K562 (cell line): ENCODE data around the gene BMPER. TPM values are rescaled to one million over a fixed set of nuclear protein-coding genes. Genes with fewer than 3 reads are reported as not detected.

Experiments
- ATAC-seq: fragments of 200-7000 bp; cut with Tn5 transposase; 3 replicates; pipeline ENCODE4 v1.9.1; 2020; ENCODE audit warnings: moderate library complexity
- Bru-seq: library from RNA; stranded (reverse); fragments of 400-500 nt; gene quantifications from one replicate; lab custom pipeline; 2021; lab: Mats Ljungman, UMichigan
- BruChase-seq, 2 experiments: library from RNA; stranded (reverse); fragments of 400-500 nt; gene quantifications; one replicate each; lab custom pipeline; 2021; lab: Mats Ljungman, UMichigan
- BruUV-seq: library from RNA; stranded (reverse); fragments of 400-500 nt; replicated peaks from 2 replicates; lab custom pipeline; 2021; lab: Mats Ljungman, UMichigan
- CTCF ChIA-PET: fragments of 300-600 bp; formaldehyde crosslinking; extraction: SDS; loops from one replicate; lab custom pipeline; 2021; ENCODE audit warnings: low intra/inter-chr PET ratio; lab: Yijun Ruan, JAX
- POLR2A ChIA-PET: fragments of 300-600, 350-650 bp; sonication (Branson Sonifier 250); formaldehyde crosslinking; extraction: SDS; loops from one replicate; lab custom pipeline; 2021; ENCODE audit warnings: antibody characterized with exemption, inconsistent platforms; lab: Yijun Ruan, JAX
- DNase-seq, 4 experiments: peaks; one replicate each; pipeline versions ENCODE4 v3.0.0 to v3.0.0-alpha.2; 2011 to 2018; ENCODE audit warnings: low spot score in 3 of 4, mixed read lengths in 3 of 4; ENCODE audit errors: extremely low read depth in 1 of 4
- FAIRE-seq: peaks from 2 replicates; lab custom pipeline; 2011; peaks lifted over from hg19 to GRCh38; lab: Jason Lieb, UNC
- H2AFZ ChIP-seq: 2 replicates; pipeline ENCODE4 v1.6.0; 2011; ENCODE audit warnings: low read depth, low read length, control low read depth, inconsistent platforms
- H3K27ac ChIP-seq: fragments of 200-600 bp; 3 replicates; pipeline ENCODE4 v1.8.0; 2011; ENCODE audit warnings: low read depth, mild to moderate bottlenecking, control low read depth, inconsistent platforms, low read length, moderate library complexity, mixed read lengths; ENCODE audit errors: extremely low read depth
- H3K27me3 ChIP-seq, 2 experiments: fragments of 300-600 bp in 1 of 2; 2 replicates in 1 of 2; 3 replicates in 1 of 2; pipeline versions ENCODE4 v1.6.0 to v1.8.0; 2011; ENCODE audit warnings: inconsistent platforms in 2 of 2, low read length in 2 of 2, mild to moderate bottlenecking in 1 of 2, mixed read lengths in 1 of 2, moderate library complexity in 1 of 2; ENCODE audit not compliant: control insufficient read depth in 2 of 2, insufficient read depth in 2 of 2
- H3K36me3 ChIP-seq: fragments of 300-600 bp; 3 replicates; pipeline ENCODE4 v1.8.0; 2011; ENCODE audit warnings: mild to moderate bottlenecking, low read length, inconsistent platforms; ENCODE audit not compliant: control insufficient read depth, insufficient read depth
- H3K4me1 ChIP-seq, 2 experiments: fragments of 200-600 bp in 1 of 2; replicated peaks in 1 of 2; 2 replicates in 1 of 2; 3 replicates in 1 of 2; pipeline versions ENCODE4 v1.5.1 to v1.8.0; 2011; ENCODE audit warnings: inconsistent platforms in 2 of 2, low read length in 2 of 2, mild to moderate bottlenecking in 1 of 2, mixed read lengths in 1 of 2, moderate library complexity in 1 of 2; ENCODE audit not compliant: control insufficient read depth in 2 of 2, insufficient read depth in 2 of 2
- H3K4me2 ChIP-seq: 2 replicates; pipeline ENCODE4 v1.6.1; 2011; ENCODE audit warnings: low read length, control low read depth, inconsistent platforms, mixed read lengths; ENCODE audit not compliant: insufficient read depth
- H3K4me3 ChIP-seq: fragments of 200-600 bp; sonication (generic), shearing (Covaris generic); 2 replicates; pipeline ENCODE4 v1.5.1; 2016; ENCODE audit warnings: control low read depth, inconsistent platforms
- H3K79me2 ChIP-seq: fragments of 200-600 bp; 3 replicates; pipeline ENCODE4 v1.8.0; 2011; ENCODE audit warnings: low read length, inconsistent platforms; ENCODE audit not compliant: control insufficient read depth, insufficient read depth
- H3K9ac ChIP-seq, 2 experiments: 2 replicates each; pipeline versions ENCODE4 v1.6.0 to v1.6.1; 2011; ENCODE audit warnings: low read depth in 2 of 2, low read length in 2 of 2, control low read depth in 1 of 2, inconsistent platforms in 1 of 2, mild to moderate bottlenecking in 1 of 2, mixed read lengths in 1 of 2; ENCODE audit not compliant: insufficient read depth in 1 of 2
- H3K9me1 ChIP-seq: one replicate; pipeline ENCODE4 v1.6.0; 2011; ENCODE audit warnings: inconsistent platforms, mild to moderate bottlenecking, low read length, moderate library complexity; ENCODE audit not compliant: control insufficient read depth, insufficient read depth
- H3K9me3 ChIP-seq: replicated peaks from 2 replicates; pipeline ENCODE4 v1.5.1; 2011; ENCODE audit warnings: low read depth, low read length, inconsistent platforms; ENCODE audit not compliant: control insufficient read depth, insufficient read depth
- H4K20me1 ChIP-seq: replicated peaks from 2 replicates; pipeline ENCODE4 v1.6.1; 2011; ENCODE audit warnings: low read length, inconsistent platforms, mixed read lengths; ENCODE audit not compliant: control insufficient read depth, insufficient read depth
- CCAR2 ChIP-seq: fragments of 200-400 bp; formaldehyde crosslinking; IDR thresholded peaks from 2 replicates; pipeline ENCODE4 v1.6.1; 2017; ENCODE audit warnings: mild to moderate bottlenecking, low read depth, low read length
- HDAC6 ChIP-seq: IDR thresholded peaks from 2 replicates; pipeline ENCODE4 v1.6.1; 2012; ENCODE audit warnings: low read depth, mild to moderate bottlenecking, control low read depth, inconsistent platforms, low read length, moderate library complexity
- PHB2 ChIP-seq: fragments of 450-650 bp; IDR thresholded peaks from 2 replicates; pipeline ENCODE4 v1.6.1; 2017; ENCODE audit warnings: low read depth
- WGBS: fragments of 100-300 bp; shearing (Covaris generic); methylation state at CpG from one replicate; pipeline ENCODE4 v1.1.6; 2016; ENCODE audit warnings: low coverage, mixed read lengths; ENCODE audit not compliant: insufficient coverage; ENCODE audit errors: missing lambda C conversion rate; 5-methylcytosine and 5-hydroxymethylcytosine counted together
- in situ Hi-C: fragments of 300-500 bp; cut with MboI; formaldehyde crosslinking; loops from 4 replicates; pipeline ENCODE4 v1.15.0; 2018; ENCODE audit warnings: inconsistent platforms, mixed read lengths
- intact Hi-C: fragments of 100-400 bp; cut with micrococcal nuclease; formaldehyde crosslinking; loops from 2 replicates; pipeline ENCODE4 v1.14.2; 2022
- long read RNA-seq, 3 experiments: library from polyadenylated mRNA in 2 of 3; library from RNA in 1 of 3; unstranded in 2 of 3; stranded (forward) in 1 of 3; transcript quantifications; one replicate each; pipeline ENCODE4 v2.0.0, GENCODE V29; 2019 to 2022
- polyA minus RNA-seq, 3 experiments: library from RNA; depleted of rRNA, polyadenylated mRNA; stranded (reverse); fragments of >200 nt; gene quantifications; 2 replicates each; pipeline ENCODE4 v1.2.3, GENCODE V29; 2011
- polyA plus RNA-seq, 8 experiments: library from polyadenylated mRNA; depleted of rRNA in 4 of 8; stranded (reverse) in 5 of 8; unstranded in 3 of 8; fragments of >200 nt; fragmentation: Nextera tagmentation in 2 of 8; fragmentation: Illumina TruSeq in 1 of 8; extraction: Ambion mirVana in 2 of 8; extraction: Trizol in 1 of 8; gene quantifications; 2 replicates each; pipeline versions ENCODE4 v1.2.1 to v1.2.3, GENCODE V29; 2011 to 2014; ENCODE audit warnings: inconsistent platforms in 1 of 8, missing spikeins in 1 of 8
- total RNA-seq, 7 experiments: library from RNA; depleted of rRNA in 6 of 7; stranded (reverse); fragments of >200 nt in 6 of 7; fragmentation: Illumina TruSeq in 2 of 7; extraction: Trizol in 2 of 7; gene quantifications; 2 replicates each; pipeline versions ENCODE4 v1.2.1 to v1.2.3, GENCODE V29; 2011 to 2021; ENCODE audit warnings: low replicate concordance in 1 of 7

The BMPER gene
- total RNA-seq (2011; cell fraction: chromatin; rRNA removed; ENCODE audit: low replicate concordance), result not detected in 2 replicates
- total RNA-seq (2011; cell fraction: nucleolus; rRNA removed), result not detected in 2 replicates
- not detected in 2 replicates for total RNA-seq (2011; cell fraction: nucleoplasm; rRNA removed)
- total RNA-seq (2014; rRNA removed), result not detected in 2 replicates
- not detected in 2 replicates for total RNA-seq (2014; rRNA removed; fragmentation: Illumina TruSeq; extraction: Trizol)
- not detected in 2 replicates for total RNA-seq (2015; rRNA removed; fragmentation: Illumina TruSeq; extraction: Trizol)
- not detected in 2 replicates for total RNA-seq (2021)
- not detected in 2 replicates for polyA plus RNA-seq (2011; rRNA removed)
- not detected in 2 replicates for polyA plus RNA-seq (2011; cell fraction: cytosol; rRNA removed)
- polyA plus RNA-seq (2011; cell fraction: nucleus; rRNA removed), result not detected in 2 replicates
- polyA plus RNA-seq (2012), result not detected in 2 replicates
- polyA plus RNA-seq (2014; fragmentation: Illumina TruSeq; extraction: Trizol), result not detected in 2 replicates
- polyA plus RNA-seq (2014; fragmentation: Nextera tagmentation; extraction: Ambion mirVana), result not detected
- polyA plus RNA-seq (2014; rRNA removed), result not detected in 2 replicates
- not detected in 2 replicates for polyA minus RNA-seq (2011; rRNA and poly(A)+ RNA removed)
- polyA minus RNA-seq (2011; cell fraction: cytosol; rRNA and poly(A)+ RNA removed), result not detected in 2 replicates
- not detected in 2 replicates for polyA minus RNA-seq (2011; cell fraction: nucleus; rRNA and poly(A)+ RNA removed)
- percentile 3 among the genes with signal in this experiment for Bru-seq, nascent RNA
- BruChase-seq, experiment 1, labeled RNA remaining after a 2-hour chase, result percentile 3 among the genes with signal in this experiment
- BruChase-seq, experiment 2, labeled RNA remaining after a 6-hour chase, result percentile 0 among the genes with signal in this experiment
- long read RNA-seq, experiment 1, result 0 reads
- long read RNA-seq, experiment 2, result 0 reads
- long read RNA-seq, experiment 3, result 0 reads

- CTCF ChIA-PET, result no interaction called here
- Histone ChIP-seq H3K27ac (no peak within 1 kb of the TSS), H3K9me3 (no peaks in the 10 kb centered on the region)
- DNase-seq, result no peak
- no peak for TF ChIP-seq HDAC6
- TF ChIP-seq CCAR2, result no peak
- TF ChIP-seq PHB2, result no peak
- TF ChIP-seq, all 486 proteins: peak for 0
- Histone ChIP-seq H3K36me3 (no peaks in the 10 kb centered on the region), H3K9me1 (no peaks in the 10 kb centered on the region), H2AFZ (no peak within 1 kb of the TSS), H3K4me3 (no peak within 1 kb of the TSS), H3K4me1 (peaks cover 0 to 10% of the 10 kb centered on the region in 2 experiments; a peak in 2 of 5 replicates), H3K27me3 (peaks cover 0 to 14% of the 10 kb centered on the region in 2 experiments; a peak in 2 of 5 replicates), H4K20me1 (no peaks in the 10 kb centered on the region; the same call in 1 of the 2 replicates), H3K79me2 (no peaks in the 10 kb centered on the region), H3K9ac (no peak within 1 kb of the TSS), H3K4me2 (no peak within 1 kb of the TSS)
- POLR2A ChIA-PET, result no interaction called here
- intact Hi-C loops, result no loop called here
- no TSS peak for BruUV-seq
- ATAC-seq (no peak), FAIRE-seq (no peak)
- 7% methylated on average over 4 of the region's 47 CpGs for WGBS
- in situ Hi-C loops, result no loop called here
Measured at GRCh38 chr7:33905389-33906032, at the start of gene BMPER. TSS of gene BMPER (plus strand) at chr7:33905539. CDS start at chr7:33905614, 75 bp downstream.
